HG03469 (cell line): ENCODE data around the gene EEF1AKMT4.

ENCODE experiments used
- ATAC-seq: cut with Tn5 transposase; IDR thresholded peaks from one replicate; pipeline ENCODE4 v1.9.1; 2021; ENCODE audit warnings: mild to moderate bottlenecking, moderate library complexity, moderate number of reproducible peaks; ENCODE audit not compliant: unreplicated experiment

Gene EEF1AKMT4

GRCh38 chr3:184296616-184297015 lies 47.1 kb downstream of the EEF1AKMT4 start:
- no peak for ATAC-seq

- ATAC-seq = peak; percentile 79
Measured at GRCh38 chr3:184298759-184299487, 49.5 kb downstream of the EEF1AKMT4 start, which contains the start of gene PSMD2. PSMD2 (plus strand) TSS chr3:184299241; CDS start chr3:184299267, 26 bp downstream.

DNA sequence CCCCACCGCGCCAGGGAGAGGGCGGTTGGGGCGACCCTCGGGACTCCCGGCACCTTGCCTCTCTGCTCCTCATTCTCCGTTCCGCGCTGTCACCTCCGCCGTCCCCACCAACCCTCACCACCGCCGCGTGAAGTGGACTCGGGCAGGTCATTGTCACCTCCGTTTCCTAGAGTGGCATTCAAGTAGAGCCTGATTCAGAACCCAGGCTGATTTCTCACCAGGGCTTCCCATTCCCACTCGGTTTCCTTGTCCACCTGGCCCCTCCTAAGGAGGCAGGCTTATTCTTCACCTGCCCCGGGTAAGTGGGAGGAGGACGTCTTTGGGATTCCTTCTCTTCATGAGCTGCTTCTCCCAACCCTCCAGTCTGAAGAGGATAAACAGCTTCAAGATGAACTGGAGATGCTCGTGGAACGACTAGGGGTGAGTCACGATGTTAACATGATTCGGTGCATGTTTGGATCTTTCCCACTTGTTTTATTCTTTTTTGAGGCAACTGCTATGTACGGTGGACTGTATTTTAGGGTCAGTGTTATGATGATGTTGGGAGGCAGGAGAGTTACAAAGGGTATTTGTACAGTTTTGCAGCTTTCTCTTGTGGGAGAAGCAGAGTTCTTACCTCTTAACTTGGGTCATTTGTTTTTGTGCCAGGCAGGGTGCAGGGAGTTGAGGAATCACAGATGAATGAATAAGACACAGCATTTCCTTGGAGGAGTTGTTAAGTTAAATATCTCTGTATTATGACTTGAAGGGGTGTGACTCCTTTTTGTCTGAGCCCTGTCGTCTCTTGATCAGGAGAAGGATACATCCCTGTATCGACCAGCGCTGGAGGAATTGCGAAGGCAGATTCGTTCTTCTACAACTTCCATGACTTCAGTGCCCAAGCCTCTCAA lies 50.3 kb downstream of the EEF1AKMT4 start:
- ATAC-seq = no peak

- no peak for ATAC-seq
Measured at GRCh38 chr3:184300378-184300720, 50.9 kb downstream of the EEF1AKMT4 start.

DNA sequence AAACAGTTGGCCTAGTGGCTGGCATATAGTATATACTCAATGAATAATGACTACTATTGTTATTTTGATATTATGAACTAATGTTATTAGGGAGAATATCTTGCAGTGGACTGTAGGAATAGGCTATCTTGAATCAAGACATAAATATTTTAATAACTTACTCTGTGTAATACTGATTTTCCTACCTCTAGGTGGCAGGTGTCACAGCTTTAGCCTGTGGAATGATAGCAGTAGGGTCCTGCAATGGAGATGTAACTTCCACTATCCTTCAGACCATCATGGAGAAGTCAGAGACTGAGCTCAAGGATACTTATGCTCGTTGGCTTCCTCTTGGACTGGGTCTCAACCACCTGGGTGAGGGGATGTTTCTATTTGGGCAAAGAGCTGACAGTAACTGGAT lies 56.1 kb downstream of the EEF1AKMT4 start:
- ATAC-seq = no peak

DNA sequence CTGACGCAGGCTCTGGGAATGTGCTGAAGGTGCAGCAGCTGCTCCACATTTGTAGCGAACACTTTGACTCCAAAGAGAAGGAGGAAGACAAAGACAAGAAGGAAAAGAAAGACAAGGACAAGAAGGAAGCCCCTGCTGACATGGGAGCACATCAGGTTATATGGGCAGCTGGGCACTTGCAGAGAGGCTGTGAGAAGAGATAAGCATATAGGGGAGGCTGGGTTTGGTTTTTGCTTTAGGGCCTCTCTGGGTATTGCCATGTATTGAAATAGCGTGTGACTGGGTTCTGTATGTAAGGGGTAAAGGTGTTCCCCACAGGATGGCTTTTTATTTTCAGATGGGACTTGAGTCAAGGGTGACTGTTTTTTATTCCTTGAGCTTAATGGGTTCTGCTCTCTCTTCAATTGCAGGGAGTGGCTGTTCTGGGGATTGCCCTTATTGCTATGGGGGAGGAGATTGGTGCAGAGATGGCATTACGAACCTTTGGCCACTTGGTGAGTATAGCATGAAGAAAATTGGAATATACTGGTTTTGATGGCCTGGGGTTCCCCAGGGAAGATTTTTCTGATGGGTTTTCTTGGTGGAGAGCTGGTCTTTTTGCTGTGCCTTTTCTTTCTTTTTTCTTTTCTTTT lies 57.0 kb downstream of the EEF1AKMT4 start:
- no peak for ATAC-seq

GRCh38 chr3:184307915-184308314 lies 58.4 kb downstream of the EEF1AKMT4 start:
- ATAC-seq = no peak
